ENCODE measurements around the gene CIAO2A. TPM values are rescaled to one million over a fixed set of nuclear protein-coding genes. Genes with fewer than 3 reads are reported as not detected.
"Not testable (repeated sequence)": the region's sequence is repeated elsewhere in the genome, so short reads cannot be mapped to it uniquely, and the experiment has no call there.

CIAO2A gene
- total RNA-seq, 1 donor from 2014 or later, result 52.6 TPM

GRCh38 chr15:64089543-64090280 is 3.9 kb downstream of the CIAO2A start:
- no peak for DNase-seq (ENCODE audit: low spot score, unreplicated experiment)
- Mint-ChIP-seq H3K4me1 (ENCODE audit: low read depth) (peaks cover 19% of the 10 kb centered on the region), H3K27me3 (no peaks in the 10 kb centered on the region), H3K4me3 (ENCODE audit: low read depth) (no peak overlapping the region), H3K36me3 (ENCODE audit: insufficient read depth) (peaks cover 18% of the 10 kb centered on the region), H3K9me3 (ENCODE audit: low read depth) (peaks cover 3% of the 10 kb centered on the region), H3K27ac (no peak overlapping the region)
- TF ChIP-seq, protein P1, sequence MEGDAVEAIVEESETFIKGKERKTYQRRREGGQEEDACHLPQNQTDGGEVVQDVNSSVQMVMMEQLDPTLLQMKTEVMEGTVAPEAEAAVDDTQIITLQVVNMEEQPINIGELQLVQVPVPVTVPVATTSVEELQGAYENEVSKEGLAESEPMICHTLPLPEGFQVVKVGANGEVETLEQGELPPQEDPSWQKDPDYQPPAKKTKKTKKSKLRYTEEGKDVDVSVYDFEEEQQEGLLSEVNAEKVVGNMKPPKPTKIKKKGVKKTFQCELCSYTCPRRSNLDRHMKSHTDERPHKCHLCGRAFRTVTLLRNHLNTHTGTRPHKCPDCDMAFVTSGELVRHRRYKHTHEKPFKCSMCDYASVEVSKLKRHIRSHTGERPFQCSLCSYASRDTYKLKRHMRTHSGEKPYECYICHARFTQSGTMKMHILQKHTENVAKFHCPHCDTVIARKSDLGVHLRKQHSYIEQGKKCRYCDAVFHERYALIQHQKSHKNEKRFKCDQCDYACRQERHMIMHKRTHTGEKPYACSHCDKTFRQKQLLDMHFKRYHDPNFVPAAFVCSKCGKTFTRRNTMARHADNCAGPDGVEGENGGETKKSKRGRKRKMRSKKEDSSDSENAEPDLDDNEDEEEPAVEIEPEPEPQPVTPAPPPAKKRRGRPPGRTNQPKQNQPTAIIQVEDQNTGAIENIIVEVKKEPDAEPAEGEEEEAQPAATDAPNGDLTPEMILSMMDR (IDR thresholded peaks at IDR 0.05; ENCODE audit: unreplicated experiment), result no peak

GRCh38 chr15:64082757-64083156 is 10.9 kb downstream of the CIAO2A start:
- H3K36me3 Mint-ChIP-seq (ENCODE audit: insufficient read depth), result peaks cover 11% of the 10 kb centered on the region
- no peak for DNase-seq (ENCODE audit: low spot score, unreplicated experiment)
- H3K27me3 Mint-ChIP-seq, result no peaks in the 10 kb centered on the region
- H3K9me3 Mint-ChIP-seq (ENCODE audit: low read depth), result no peaks in the 10 kb centered on the region
- H3K4me1 Mint-ChIP-seq (ENCODE audit: low read depth), result no peaks in the 10 kb centered on the region
- H3K4me3 Mint-ChIP-seq (ENCODE audit: low read depth), result no peak overlapping the region
- TF ChIP-seq, protein P1 (IDR thresholded peaks at IDR 0.05; ENCODE audit: unreplicated experiment), result no peak
- H3K27ac Mint-ChIP-seq, result no peak overlapping the region

DNA sequence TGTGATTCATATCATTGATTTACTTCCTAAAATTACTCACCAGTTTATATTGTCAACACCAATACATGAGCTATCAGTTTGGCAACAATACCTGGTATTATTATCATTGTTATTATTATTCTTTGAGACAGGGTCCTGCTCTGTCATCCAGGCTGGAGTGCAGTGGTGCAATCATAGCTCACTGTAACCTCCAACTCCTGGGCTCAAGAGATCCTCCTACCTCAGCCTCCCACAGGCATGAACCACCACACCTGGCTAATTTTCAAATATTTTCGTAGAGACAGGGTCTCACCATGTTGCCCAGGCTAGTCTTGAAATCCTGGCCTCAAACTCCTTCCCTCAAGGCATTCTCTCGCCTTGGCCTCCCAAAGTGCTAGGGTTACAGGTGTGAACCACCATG is 20.1 kb downstream of the CIAO2A start:
- H3K27me3 Mint-ChIP-seq; H3K9me3 Mint-ChIP-seq (ENCODE audit: low read depth); H3K4me3 Mint-ChIP-seq (ENCODE audit: low read depth); DNase-seq (ENCODE audit: low spot score, unreplicated experiment); H3K27ac Mint-ChIP-seq: not testable (repeated sequence)
- peaks cover 11% of the 10 kb centered on the region for H3K4me1 Mint-ChIP-seq (ENCODE audit: low read depth)
- peaks cover 11% of the 10 kb centered on the region for H3K36me3 Mint-ChIP-seq (ENCODE audit: insufficient read depth)

- Mint-ChIP-seq H3K36me3 (ENCODE audit: insufficient read depth) (peaks cover 11% of the 10 kb centered on the region), H3K9me3 (ENCODE audit: low read depth) (no peaks in the 10 kb centered on the region)
Measured at GRCh38 chr15:64072812-64073211, 20.8 kb downstream of the CIAO2A start.

DNA sequence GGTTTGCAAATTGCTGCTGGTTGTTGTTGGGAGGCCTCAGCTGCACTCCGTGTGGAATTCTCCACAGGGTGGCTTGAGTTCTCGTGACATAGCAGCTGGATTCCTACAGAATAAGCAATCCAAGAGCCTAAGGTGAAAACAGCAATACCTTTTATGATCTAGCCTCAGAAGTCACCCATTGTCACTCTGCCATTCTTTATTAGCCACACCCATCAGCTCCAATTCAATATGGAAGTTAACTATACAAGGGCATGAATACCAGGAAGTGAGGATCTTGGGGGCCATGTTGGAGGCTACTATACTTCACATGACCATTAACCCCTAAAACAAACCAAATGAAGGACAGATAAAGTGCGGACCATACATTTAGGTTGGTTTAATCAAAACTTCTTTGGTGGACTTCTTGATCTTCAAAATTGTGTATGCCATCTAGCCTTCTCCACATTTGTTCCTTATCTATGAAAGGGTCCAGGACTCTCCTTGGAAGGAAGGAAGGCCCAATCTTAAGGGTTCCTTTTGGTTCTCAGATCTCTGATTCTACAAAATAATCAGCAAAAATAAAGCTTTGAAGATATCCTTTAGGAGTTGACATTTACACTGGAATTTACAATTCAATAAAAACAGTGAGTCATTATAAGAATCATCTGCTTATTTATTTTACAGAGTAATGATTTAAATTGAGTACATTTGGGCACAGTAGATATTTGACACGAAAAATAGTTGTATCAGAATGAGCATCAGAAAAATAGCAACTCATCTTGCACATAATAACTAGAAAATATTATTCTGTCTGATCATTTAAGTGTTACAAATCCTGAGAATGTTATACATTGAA is 21.5 kb downstream of the CIAO2A start:
- H3K9me3 Mint-ChIP-seq (ENCODE audit: low read depth), result no peaks in the 10 kb centered on the region
- H3K4me1 Mint-ChIP-seq (ENCODE audit: low read depth), result peaks cover 11% of the 10 kb centered on the region
- no peak overlapping the region for H3K4me3 Mint-ChIP-seq (ENCODE audit: low read depth)
- TF ChIP-seq, protein P1 (IDR thresholded peaks at IDR 0.05; ENCODE audit: unreplicated experiment), result no peak
- no peak overlapping the region for H3K27ac Mint-ChIP-seq
- no peaks in the 10 kb centered on the region for H3K27me3 Mint-ChIP-seq
- DNase-seq (ENCODE audit: low spot score, unreplicated experiment), result no peak
- H3K36me3 Mint-ChIP-seq (ENCODE audit: insufficient read depth), result peaks cover 11% of the 10 kb centered on the region

More at GRCh38 chr15:64072812-64073211, 20.8 kb downstream of the CIAO2A start:
- Mint-ChIP-seq H3K27ac (no peak overlapping the region), H3K27me3 (no peaks in the 10 kb centered on the region), H3K4me1 (ENCODE audit: low read depth) (peaks cover 11% of the 10 kb centered on the region), H3K4me3 (ENCODE audit: low read depth) (no peak overlapping the region)
- TF ChIP-seq, protein P1 (IDR thresholded peaks at IDR 0.05; ENCODE audit: unreplicated experiment), result no peak
- no peak for DNase-seq (ENCODE audit: low spot score, unreplicated experiment)
